Testis (tissue), 3 donors: ENCODE data around the gene SLC22A4. TPM values are rescaled to one million over a fixed set of nuclear protein-coding genes. Genes with fewer than 3 reads are reported as not detected.

Experiments used
- DNase-seq: peaks from one replicate; pipeline ENCODE4 v3.0.0-alpha.2; 2019
- H3K27ac ChIP-seq, 2 donors: fragments of 200-600 bp; sonication (generic); one replicate each; pipeline ENCODE4 v1.5.1; 2019
- H3K27me3 ChIP-seq: fragments of 200-600 bp; sonication (generic); one replicate; pipeline ENCODE4 v1.5.1; 2019
- H3K36me3 ChIP-seq: fragments of 200-600 bp; sonication (generic); one replicate; pipeline ENCODE4 v1.5.1; 2017; ENCODE audit warnings: low read depth; ENCODE audit errors: missing control alignments
- H3K4me1 ChIP-seq: fragments of 200-600 bp; sonication (generic); one replicate; pipeline ENCODE4 v1.5.1; 2019
- H3K4me3 ChIP-seq, 2 donors: fragments of 200-600 bp; sonication (generic); one replicate each; pipeline ENCODE4 v1.5.1; 2017 to 2019
- H3K9me3 ChIP-seq: fragments of 200-600 bp; sonication (generic); one replicate; pipeline ENCODE4 v1.5.1; 2017
- POLR2A ChIP-seq: fragments of 450-650 bp; IDR thresholded peaks from one replicate; pipeline ENCODE4 v1.6.1; 2017; ENCODE audit warnings: antibody characterized with exemption, mild to moderate bottlenecking, moderate library complexity
- WGBS, 2 donors: methylation state at CpG; one replicate each; pipeline ENCODE4 v1.1.5; 2018; 5-methylcytosine and 5-hydroxymethylcytosine counted together
- intact Hi-C: fragments of 100-400 bp; cut with DNase I; formaldehyde crosslinking; loops from one replicate; pipeline ENCODE4 v1.15.1; 2023; ENCODE audit warnings: low total_unique reads
- polyA plus RNA-seq: library from polyadenylated mRNA; stranded (reverse); fragments of 350-450 nt; fragmentation: Illumina TruSeq; extraction: RNeasy Lipid Tissue Mini Kit (QIAGEN cat#74804); gene quantifications from one replicate; pipeline ENCODE4 v1.2.3, GENCODE V29; 2014; ENCODE audit warnings: low read depth, low replicate concordance; ENCODE audit not compliant: insufficient read depth
- total RNA-seq, 2 donors: library from RNA; depleted of rRNA; stranded (reverse); fragments of >200 nt; gene quantifications; one replicate each; pipeline ENCODE4 v1.2.3, GENCODE V29; 2016
- TF ChIP-seq, protein P1 (sequence below), 3 experiments: fragments of 450-650 bp in 2 of 3; fragments of 200-600 bp in 1 of 3; sonication (generic) in 1 of 3; IDR thresholded peaks; one replicate each; pipeline ENCODE4 v1.5.1; 2016 to 2019; ENCODE audit warnings: antibody characterized with exemption in 3 of 3, mild to moderate bottlenecking in 2 of 3, moderate library complexity in 1 of 3

Gene SLC22A4
- total and polyA plus RNA-seq, 3 donors from 2014 or later, result 1.1 to 2.3 (median 1.5) TPM

DNA sequence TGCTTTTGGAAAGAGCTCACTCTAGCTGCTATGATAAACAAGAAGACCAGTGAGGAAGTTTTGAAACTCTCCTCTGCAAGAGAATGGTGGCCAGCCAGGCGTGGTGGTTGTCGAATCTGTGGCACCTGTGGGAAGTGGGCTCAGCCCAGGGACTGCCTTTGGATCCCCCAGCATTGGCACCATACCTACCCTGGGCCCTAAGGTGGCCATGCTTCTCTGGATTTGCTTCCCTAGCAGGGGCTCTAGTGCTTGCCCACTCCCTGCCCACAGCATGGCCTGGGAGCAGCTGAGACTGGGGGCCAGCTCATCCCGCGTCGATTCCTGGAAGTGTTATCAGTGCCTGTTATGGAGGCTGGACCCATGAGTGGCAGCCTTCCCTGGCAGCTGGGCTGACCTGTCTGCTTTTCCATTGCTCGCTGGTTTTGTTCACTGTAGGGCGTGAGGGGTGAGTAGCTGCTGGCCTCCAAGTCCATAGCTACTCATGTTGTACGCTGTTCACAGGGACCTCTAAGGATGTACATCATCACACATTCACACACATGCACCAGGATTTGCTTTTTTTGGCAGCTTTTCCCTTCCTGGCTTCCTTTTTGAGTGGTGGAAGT is 2.3 kb downstream of the SLC22A4 start:
- Histone ChIP-seq H3K27ac (no peak overlapping the region), H3K4me1 (peaks cover 10% of the 10 kb centered on the region), H3K27me3 (no peaks in the 10 kb centered on the region), H3K4me3 (no peak overlapping the region), H3K9me3 (no peaks in the 10 kb centered on the region), H3K36me3 (no peaks in the 10 kb centered on the region)
- 82 to 87% methylated on average over 6 to 8 of the region's 8 CpGs for WGBS, 2 donors
- intact Hi-C loops, result no loop called here
- TF ChIP-seq, protein P1, sequence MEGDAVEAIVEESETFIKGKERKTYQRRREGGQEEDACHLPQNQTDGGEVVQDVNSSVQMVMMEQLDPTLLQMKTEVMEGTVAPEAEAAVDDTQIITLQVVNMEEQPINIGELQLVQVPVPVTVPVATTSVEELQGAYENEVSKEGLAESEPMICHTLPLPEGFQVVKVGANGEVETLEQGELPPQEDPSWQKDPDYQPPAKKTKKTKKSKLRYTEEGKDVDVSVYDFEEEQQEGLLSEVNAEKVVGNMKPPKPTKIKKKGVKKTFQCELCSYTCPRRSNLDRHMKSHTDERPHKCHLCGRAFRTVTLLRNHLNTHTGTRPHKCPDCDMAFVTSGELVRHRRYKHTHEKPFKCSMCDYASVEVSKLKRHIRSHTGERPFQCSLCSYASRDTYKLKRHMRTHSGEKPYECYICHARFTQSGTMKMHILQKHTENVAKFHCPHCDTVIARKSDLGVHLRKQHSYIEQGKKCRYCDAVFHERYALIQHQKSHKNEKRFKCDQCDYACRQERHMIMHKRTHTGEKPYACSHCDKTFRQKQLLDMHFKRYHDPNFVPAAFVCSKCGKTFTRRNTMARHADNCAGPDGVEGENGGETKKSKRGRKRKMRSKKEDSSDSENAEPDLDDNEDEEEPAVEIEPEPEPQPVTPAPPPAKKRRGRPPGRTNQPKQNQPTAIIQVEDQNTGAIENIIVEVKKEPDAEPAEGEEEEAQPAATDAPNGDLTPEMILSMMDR (IDR thresholded peaks at IDR 0.05), result no peak
- no peak for TF ChIP-seq POLR2A
- DNase-seq, result no peak

- H3K36me3 ChIP-seq, result no peaks in the 10 kb centered on the region
- H3K27ac ChIP-seq, result no peak overlapping the region
- intact Hi-C loops, result no loop called here
- H3K4me3 ChIP-seq, result no peak overlapping the region
- H3K27me3 ChIP-seq, result no peaks in the 10 kb centered on the region
- peaks cover 10% of the 10 kb centered on the region for H3K4me1 ChIP-seq
- no peaks in the 10 kb centered on the region for H3K9me3 ChIP-seq
- no peak for TF ChIP-seq POLR2A
- TF ChIP-seq, protein P1 (IDR thresholded peaks at IDR 0.05), result no peak
- DNase-seq, result no peak
- WGBS, 2 donors, result 86 to 95% methylated on average over 4 of the region's 4 CpGs
Observed at GRCh38 chr5:132297211-132297940, 3.2 kb downstream of the SLC22A4 start.

DNA sequence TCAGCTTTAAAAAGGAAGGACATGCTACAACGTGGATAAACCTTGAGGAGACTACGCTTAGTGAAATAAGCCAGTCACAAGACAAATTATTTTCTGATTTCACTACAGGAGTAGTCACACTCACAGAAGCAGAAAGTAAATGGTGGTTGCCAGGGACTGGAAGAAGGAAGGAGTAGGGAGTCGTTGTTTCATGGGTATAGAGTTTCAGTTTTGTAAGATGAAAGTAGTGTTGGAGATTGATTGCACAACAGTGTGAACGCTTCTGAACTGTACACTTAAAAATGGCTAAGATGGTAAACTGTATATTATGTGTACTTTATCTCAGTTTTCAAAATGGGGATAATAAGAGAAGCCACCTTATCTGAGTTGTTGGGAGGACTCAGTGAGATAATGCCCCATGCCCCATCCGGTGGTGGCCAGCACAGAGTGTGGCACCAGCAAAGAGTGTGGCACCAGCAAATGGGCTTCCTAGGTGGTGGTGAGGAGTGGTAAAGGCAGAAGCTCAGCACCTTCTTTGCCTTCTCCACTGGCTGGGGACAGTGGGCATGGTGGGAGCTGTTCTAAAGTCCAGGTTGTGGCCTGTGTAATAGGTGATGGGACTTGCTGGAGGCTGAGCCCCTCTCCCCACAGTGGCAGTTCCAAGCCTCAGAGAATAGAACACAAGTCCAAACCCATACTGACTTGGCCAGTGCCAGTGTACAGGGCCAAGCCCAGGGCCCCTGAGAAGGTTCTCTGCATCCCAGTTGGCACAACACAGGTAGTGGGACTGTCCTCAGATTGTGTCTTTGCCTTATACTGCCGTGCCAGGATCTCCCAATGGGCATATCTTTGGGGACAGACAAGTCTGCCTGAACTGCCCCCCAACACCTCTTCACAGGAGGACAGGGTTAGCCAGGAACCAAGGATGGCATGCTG is 4.4 kb downstream of the SLC22A4 start:
- no peaks in the 10 kb centered on the region for H3K36me3 ChIP-seq
- H3K27ac ChIP-seq, result no peak overlapping the region
- no peak for DNase-seq
- no peaks in the 10 kb centered on the region for H3K9me3 ChIP-seq
- peaks cover 5% of the 10 kb centered on the region for H3K4me1 ChIP-seq
- H3K4me3 ChIP-seq, result no peak overlapping the region
- intact Hi-C loops, result no loop called here
- 72 to 79% methylated on average over 5 to 6 of the region's 6 CpGs for WGBS, 2 donors
- H3K27me3 ChIP-seq, result no peaks in the 10 kb centered on the region
- no peak for TF ChIP-seq POLR2A
- TF ChIP-seq, protein P1 (IDR thresholded peaks at IDR 0.05), result no peak

GRCh38 chr5:132299917-132300316 is 5.7 kb downstream of the SLC22A4 start:
- H3K27me3 ChIP-seq, result no peaks in the 10 kb centered on the region
- TF ChIP-seq, protein P1 (IDR thresholded peaks at IDR 0.05), result no peak
- no peak for TF ChIP-seq POLR2A
- intact Hi-C loops, result no loop called here
- H3K4me1 ChIP-seq, result peaks cover under 1% of the 10 kb centered on the region
- H3K27ac ChIP-seq, result no peak overlapping the region
- no peak overlapping the region for H3K4me3 ChIP-seq
- WGBS, 2 donors, result 84 to 93% methylated on average over 2 of the region's 2 CpGs
- no peaks in the 10 kb centered on the region for H3K9me3 ChIP-seq
- DNase-seq, result no peak
- H3K36me3 ChIP-seq, result no peaks in the 10 kb centered on the region
